Measurements from ENCODE around the gene IL10RA.

GRCh38 chr11:118047749-118048148, 61.6 kb downstream of the IL10RA start:
- TF ChIP-seq TAF1 (IDR thresholded peaks at IDR 0.05; ENCODE audit: borderline replicate concordance, low read depth, low read length): no peak
- TF ChIP-seq POLR2A (IDR thresholded peaks at IDR 0.05; ENCODE audit: low read depth, low read length): no peak
